HG03095 (cell line): ENCODE data around the gene PCLO.
"Not testable (repeated sequence)": the region's sequence is repeated elsewhere in the genome, so short reads cannot be mapped to it uniquely, and the experiment has no call there.

Experiments
- ATAC-seq: cut with Tn5 transposase; IDR thresholded peaks from one replicate; pipeline ENCODE4 v1.9.1; 2021; ENCODE audit warnings: moderate library complexity; ENCODE audit not compliant: unreplicated experiment

PCLO gene

DNA sequence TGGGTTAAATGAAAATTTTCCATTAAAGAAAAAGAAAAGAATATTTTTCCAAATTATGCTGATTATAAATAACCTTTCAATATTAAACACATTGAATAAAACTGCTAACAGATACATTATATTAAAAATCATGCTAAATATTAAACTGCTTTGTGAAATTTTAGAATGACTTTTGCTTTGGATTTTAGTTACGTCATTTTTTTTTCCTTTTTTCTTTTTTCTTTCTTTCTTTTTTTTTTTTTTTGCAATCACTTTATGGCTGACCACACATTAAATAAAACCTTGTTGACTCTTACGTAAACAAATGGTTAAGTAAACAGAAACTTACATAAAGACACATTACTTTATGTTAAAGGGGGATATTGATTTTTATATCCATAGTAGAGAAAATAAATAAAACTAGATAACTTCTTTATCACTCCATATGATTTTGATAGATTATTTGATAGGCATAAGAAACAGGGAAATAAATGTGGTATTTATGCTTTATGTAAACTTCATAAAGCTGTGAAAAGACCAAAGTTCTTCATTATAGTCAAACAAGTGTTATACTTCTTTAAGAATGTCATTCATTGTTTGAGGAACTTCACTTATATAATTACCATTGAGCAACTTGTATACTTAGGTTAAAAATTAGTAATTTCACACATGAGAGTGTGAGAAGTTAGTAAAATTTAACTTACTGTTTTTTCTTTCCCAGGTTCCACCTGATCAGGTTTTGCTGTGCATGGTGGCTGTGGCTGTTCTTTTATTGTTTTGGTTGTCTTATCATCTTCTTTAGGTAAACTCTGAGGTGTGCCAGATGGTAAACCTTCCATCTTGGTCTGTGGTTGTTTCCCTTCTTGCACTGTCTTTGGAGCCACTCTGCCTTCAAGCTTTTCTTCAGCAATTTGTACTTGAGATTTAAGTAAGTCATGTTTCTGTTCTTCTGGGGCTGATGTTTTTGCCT is 197.3 kb downstream of the PCLO start:
- no peak for ATAC-seq

DNA sequence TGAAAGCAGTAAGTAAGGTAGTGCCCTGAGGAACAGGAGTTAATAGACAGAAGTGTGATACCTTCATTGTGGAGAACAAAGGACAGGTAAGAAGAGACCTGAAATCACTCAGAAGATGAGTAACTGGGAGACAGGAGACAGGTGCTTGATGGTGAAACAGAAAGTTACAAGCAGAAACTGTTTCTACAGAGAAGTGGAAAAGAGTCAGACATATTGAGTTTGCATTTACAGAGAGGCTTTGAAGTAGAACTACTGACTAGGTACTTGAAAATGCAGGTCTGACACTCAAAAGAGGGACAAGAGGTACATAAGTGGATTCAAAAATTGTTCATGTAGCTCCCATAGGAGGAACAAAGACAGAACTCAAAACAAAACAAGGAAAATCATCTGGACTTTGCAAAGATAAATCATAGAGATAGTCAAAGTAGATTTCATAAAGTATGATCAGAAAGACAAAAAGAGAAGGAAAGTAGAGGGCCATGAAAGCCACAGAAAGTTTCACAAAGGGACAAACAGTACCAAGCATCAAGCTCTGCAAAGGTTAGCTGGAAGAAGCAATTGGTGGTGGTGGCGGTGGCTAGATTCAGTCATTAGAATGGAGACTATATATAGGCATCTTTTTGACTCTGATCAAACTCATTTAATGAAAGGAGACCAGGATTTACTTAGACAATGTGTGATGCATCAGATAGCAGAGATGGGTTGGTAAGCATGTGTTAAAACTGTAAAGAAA is 198.4 kb downstream of the PCLO start:
- ATAC-seq = no peak

DNA sequence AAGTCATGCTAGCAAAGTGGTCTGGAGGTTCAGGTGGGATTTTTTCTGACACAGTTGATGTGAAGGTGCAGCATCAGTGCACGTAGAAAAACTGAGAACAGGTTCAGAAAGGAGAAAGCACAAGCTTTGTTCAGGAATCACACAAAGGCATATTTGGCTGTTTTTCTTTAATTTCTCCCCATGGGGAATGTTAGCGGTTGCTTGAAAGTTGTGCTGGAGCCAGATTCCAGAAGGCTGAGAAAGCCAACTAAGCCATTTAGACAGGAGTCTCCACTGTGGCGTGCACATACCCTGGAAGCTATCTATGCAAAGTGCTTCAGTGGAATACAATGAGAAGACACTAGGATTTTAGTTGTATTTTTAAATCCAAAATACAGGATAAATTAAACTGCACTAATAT is 201.4 kb downstream of the PCLO start:
- no peak for ATAC-seq

DNA sequence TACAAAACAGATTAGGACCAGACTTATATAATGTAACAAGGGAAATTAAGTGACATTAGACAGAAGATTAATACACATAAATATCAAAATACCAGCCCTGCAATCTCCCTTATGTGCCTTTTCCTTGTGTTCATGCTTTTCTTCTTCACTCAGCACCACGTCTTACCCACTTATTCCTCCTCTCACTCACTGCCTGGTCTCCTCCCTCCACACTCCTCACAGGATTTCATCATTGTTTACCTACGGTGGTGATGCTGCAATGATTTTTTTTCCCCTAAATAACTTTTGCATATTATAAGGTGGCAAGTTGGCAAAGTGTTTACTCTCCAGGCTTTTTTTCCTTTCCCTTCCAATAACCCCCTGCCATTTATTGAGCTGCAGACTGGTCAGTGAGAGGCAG is 203.2 kb downstream of the PCLO start:
- no peak for ATAC-seq

DNA sequence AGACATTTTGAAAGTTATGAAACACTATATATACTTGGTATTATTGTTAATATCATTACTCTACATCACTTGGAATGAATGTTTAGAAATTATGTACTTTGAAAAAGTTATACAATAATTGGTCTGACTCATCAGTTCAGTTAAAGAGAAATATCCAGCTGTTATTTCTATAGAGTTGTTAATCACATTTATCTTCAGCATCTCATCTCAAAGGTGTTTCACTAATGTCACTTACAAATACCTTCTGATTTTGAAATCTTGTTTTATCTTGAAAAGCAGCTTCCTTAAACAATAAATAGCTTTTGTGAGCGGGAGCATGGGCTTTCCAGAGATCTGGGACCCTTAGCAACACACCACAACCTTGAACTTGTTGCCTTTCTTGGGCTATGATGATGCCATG is 205.2 kb downstream of the PCLO start:
- no peak for ATAC-seq

DNA sequence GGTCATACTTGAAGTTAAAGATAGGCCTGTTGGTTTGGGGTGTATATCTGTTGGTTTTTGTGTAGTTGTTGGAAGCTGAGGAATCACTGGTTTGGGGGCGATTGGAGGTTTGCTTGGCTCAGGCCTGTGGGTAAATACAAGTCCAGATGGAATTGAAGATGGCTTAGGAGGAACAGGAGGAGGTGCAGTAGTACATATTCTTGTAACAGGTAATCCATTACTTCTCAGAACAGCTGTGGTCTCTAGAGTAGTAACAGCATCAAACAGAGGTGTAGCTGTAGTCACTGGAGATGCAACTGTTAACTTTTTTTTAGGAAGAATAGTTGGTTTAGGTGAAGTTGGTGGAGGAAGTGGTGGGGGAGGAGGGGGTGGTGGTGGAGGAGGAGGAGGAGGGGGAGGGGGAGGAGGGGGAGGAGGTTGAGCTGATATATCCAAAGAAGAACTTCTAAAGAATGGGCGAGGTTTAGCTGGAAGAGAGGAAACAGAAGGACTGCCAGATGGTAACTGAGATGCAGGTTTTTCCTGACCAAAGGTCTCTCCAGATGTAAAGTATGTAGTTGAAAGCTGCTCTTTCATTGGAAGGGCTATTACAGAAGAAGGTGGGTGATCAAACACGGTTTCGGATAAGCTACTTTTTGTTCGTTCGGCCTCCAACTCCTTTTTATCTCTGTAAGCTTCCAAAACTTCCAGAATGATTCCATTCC is 209.2 kb downstream of the PCLO start:
- ATAC-seq = no peak

DNA sequence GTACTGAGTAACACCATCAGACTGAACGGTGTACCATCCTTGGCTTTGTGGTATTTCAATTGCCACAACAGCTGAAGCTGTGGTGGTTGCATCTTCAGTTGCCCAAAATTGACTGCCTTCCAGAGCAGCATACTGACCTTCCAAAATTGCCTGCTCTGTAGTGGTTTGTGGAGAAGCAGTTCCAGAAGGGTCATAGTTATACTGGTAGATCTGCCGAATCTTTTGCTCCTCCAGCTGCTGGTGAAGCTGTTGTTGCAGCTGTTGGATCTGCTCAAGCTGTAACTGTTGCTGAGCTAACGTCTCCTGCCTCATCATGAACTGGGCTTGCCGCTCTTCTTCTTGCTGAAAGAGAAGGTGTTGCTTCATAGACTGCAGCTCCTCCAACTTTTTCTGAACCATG is 212.2 kb downstream of the PCLO start:
- no peak for ATAC-seq

DNA sequence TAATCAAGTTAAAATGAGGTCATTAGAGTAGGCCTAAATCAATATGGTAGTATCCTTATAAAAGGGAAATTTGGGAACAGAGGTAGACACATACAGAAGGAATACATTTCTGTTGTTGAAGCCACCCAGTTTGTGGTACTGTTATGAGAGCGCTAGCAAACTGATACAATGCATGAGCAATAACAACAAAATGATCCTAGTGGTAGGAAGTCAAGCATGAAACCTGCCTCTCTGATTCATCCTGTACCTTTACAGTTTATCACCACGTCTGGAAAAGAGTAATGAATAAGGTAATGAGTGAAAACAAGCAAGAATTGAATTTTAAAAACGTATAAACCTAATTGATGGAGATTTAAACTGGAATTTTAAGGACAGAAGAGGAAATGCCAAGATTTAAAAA is 217.2 kb downstream of the PCLO start:
- ATAC-seq = no peak

DNA sequence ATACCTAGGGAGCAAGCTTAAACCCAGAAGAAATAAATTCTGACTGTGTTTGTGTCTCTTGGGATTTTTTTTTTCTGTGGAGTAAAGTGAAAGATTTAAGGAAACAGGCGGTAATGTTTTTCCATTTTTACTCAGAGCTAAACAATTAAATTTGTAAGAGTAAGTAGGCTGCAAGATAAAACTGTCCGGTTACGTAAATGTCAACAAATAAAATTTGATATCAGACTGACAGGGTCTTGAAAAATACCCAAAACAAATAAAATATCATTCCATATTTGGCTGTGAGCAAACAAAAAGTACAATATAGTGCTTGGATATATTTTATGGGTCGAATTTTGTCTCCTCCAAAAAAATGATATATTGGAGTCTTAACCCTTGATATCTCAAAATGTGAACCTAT is 217.6 kb downstream of the PCLO start:
- ATAC-seq = no peak

DNA sequence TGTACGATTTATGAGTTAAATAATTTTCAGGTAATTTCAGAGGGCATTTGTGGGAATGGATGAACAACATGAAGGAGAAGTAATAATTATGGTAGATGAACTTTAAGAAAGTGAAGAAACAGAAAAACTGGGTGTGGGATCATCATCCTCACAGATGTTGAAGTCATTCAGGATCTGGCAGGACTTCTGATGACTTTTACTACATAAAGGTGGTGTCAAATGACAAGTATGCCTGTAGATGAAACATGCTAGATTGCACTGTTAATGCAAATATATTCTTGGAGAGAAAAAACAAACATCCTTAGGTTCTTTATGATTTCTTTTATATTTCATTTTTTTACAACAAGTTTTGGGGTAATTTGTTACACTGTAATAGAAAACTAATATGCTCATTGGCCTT is 230.2 kb downstream of the PCLO start:
- no peak for ATAC-seq

DNA sequence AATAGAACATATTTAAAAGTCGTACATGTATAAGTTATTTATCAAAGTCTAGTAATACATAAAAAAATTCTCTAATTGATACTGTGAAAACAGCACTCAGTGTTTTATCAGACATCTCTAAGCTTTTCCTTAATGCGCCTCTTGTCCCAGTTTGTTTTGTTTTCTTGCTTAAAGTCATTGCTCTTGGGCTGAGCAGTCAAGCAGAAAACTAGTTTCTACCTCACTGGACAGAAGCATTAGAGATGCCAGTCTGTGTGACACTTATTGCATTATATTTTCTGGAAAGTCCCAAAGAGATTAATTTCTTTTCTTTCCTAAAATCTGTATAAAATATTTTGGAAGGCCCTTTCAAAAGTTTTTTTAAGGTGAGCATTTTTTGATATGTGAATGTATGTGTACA is 236.2 kb downstream of the PCLO start:
- no peak for ATAC-seq

DNA sequence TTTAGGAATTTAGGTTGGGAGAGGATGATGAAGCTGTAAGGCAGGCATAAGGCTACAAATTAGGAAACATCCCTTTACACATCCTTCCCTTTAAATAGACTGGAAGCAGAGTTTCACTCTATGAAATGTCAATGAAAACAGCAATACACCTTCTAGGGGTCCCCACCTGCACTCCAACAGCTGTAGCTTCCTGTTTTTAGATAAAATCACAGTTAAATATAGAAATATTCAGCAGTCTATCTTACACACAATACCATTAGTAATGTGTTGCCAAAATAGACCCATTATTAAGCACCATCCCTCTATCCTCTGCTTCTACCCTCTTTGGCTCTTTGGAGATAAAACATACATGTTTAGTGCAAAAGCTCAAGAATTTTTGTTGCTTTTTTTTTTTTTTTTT is 237.4 kb downstream of the PCLO start:
- ATAC-seq = no peak

DNA sequence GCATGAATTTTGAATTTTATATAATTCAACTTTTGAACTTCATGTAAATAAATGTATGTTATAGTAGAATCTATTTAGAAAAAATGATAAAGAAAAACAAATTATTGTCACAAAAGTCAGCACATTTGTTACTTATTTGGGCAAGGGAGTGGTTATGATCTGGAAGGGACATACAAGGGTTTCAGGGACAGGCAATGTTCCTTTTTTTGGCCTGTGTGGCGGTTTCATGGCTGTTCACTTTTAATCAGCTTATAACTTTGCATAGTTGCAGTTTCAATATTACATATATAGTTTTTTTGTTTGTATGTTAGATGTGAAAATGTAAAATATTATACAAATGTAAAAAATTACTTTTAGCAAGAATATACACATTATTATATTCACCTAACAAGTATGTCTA is 256.2 kb downstream of the PCLO start:
- ATAC-seq = no peak

DNA sequence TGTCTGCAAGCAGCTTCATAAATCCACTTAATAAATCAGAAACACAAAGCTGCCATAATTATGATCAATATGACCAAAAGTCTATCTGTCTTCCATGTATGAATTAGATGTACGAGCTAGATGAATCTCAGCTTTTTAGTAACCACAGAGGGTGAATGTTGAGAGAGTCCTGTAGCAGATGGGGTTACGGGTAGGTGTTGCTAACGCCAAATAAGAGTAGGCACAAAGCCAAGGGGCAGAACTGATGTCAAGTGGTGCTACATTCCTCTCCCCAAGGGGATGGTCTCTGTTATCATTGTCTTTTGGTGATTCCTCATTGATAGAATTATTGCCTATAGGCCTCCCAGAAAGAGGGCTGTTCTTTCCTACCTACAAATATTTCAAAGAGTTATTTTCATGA is 257.8 kb downstream of the PCLO start:
- no peak for ATAC-seq

DNA sequence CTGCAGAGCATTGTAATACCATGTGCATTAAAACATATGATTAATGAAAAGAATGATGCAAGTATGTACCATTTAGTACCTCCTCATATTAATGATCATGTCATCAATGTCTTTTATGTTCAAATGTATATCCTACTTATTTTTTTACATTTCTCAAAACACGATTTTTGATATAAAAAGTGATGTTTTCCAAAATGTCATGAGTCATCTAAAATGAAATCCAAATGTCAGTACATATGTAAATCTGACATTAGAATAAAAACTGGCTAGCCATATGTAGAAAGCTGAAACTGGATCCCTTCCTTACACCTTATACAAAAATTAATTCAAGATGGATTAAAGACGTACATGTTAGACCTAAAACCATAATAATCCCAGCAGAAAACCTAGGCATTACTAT is 261.6 kb downstream of the PCLO start:
- ATAC-seq = not testable (repeated sequence)

DNA sequence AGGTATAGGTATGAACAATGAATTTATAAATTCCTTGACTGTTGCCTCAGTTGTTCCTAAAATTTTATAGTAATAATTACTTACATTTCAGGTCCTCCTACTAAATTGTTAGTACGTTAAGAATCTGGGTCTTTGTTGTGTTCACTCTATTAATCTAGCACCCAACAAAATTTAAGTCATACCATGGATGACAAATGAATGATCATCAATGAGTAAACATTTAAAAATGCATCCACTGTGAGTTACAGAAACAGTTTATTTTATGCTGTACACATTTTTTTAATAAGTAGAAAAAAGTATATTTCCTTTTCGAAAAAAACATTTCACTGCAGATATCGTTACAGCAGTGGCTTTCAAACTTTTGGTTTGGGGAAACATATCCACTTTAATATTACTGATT is 265.2 kb downstream of the PCLO start:
- no peak for ATAC-seq

DNA sequence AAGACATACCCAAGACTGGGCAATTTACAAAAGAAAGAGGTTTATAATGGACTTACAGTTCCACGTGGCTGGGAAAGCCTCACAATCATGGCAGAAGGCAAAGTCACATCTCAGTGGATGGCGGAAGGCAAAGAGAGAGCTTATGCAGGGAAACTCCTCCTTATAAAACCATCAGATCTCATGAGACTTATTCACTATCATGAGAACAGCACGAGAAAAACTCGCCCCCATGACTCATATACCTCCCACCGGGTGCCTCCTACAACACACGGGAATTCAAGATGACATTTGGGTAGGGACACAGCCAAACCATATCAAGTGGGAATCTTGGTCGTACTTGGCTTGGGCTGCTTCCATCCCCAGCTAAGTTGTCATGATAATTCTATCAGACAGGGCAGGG is 268.3 kb downstream of the PCLO start:
- not testable (repeated sequence) for ATAC-seq

DNA sequence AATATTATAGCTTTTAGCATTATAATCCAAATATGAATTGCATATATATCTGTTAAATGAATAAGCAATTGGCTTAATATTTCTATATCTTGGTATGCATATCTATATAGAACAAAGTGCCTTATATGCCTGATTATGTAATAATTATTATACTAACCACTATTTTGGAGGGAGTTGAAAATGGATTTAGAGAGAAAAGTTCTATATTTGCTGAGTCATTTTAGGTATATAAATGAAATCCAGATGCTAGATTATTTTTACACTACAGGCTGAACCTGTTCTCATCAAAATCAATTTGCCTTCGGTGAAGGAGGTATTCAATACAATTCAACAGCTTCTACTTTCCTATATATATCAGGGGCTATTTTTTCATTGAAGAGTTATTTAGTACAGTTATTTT is 276.4 kb downstream of the PCLO start:
- ATAC-seq = no peak

DNA sequence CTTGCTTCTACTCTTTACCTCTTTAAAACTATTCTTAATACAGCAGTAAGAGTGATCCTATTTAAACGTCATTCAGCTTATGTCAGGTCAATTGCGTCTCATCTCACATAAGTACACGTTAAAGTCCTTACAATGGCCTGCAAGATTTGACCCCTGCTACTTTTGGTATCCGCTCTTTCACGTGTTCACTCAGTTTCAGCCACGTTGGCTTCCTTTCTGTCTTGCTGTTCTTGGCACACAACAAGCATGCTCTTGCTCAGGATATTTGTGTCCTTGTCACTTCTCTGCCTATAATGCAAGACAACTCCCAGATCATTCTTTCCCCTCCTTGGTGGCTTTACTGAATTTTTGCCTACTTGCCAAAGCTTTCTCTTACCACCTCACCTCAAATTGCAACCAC is 296.8 kb downstream of the PCLO start:
- ATAC-seq = no peak

DNA sequence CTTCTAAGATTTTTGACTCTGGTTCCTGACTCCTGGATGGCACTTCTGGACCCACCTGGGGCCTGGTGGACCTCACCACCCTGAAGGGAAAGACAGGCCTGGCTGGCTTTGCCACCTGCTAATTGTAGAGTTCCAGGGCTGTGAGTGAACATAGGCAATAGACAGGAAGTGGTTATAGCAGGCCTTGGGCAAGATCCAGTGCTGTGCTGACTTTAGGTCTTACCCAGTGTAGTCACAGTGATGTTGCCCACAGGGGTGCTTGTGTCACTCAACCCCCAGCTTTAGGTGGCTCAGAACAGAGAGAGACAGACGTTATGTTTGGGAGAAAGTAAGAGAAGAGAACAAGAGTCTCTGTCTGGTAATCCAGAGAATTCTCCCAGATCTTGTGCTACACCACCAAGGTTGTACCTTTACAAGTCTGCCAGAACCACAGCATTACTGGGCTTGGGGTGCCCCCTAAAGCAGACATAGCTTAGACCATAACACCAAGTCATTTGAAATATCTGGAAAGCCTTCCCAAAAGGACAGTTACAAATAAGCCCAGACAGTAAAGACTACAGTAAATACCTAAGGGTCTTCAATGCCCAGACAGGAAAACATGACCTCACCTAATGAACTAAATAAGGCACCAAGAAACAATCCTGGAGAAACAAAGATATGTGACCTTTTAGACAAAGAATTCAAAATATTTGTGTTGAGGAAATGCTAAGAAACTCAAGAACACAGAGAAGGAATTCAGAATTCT is 303.4 kb downstream of the PCLO start:
- ATAC-seq = no peak

DNA sequence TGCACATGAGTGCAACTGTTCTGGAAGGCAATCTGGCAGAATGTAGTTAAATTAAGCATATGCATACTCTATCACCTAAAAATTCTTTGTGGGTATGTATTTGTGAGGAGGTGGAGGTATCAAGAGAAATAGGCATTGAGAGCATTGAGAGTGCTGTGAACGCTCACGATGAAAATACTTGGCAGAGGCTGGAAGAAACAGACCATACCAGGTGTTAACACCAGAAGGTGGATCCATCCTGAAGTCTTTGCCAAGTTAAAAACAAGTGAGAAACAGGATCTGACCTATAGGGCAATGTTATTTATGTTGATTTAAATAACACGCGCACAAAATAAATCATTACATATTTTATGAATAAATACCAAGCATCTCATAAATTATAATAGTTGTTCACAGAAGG is 311.6 kb downstream of the PCLO start:
- ATAC-seq = no peak
